Peyer's patch (tissue), 4 donors: ENCODE data around the gene KCNQ2. TPM values are rescaled to one million over a fixed set of nuclear protein-coding genes. Genes with fewer than 3 reads are reported as not detected.

Experiments
- DNase-seq, 3 donors: peaks; one replicate each; pipeline ENCODE4 v3.0.0-alpha.2; 2017 to 2019
- H3K27ac ChIP-seq, 4 donors: fragments of 200-600 bp; sonication (generic); one replicate each; pipeline ENCODE4 v1.5.1; 2016 to 2019
- H3K27me3 ChIP-seq, 2 donors: fragments of 200-600 bp; sonication (generic); one replicate each; pipeline ENCODE4 v1.5.1; 2019
- H3K36me3 ChIP-seq, 3 donors: fragments of 200-600 bp; sonication (generic); one replicate each; pipeline ENCODE4 v1.5.1; 2016 to 2019
- H3K4me1 ChIP-seq, 4 donors: fragments of 200-600 bp; sonication (generic); one replicate each; pipeline ENCODE4 v1.5.1; 2016 to 2019
- H3K4me3 ChIP-seq, 4 donors: fragments of 200-600 bp; sonication (generic); 1 replicate in 3 of 4; 2 replicates in 1 of 4; pipeline ENCODE4 v1.5.1; 2016 to 2019; ENCODE audit warnings: mild to moderate bottlenecking in 1 of 4
- H3K9me3 ChIP-seq, 4 donors: fragments of 200-600 bp; sonication (generic); one replicate each; pipeline ENCODE4 v1.5.1; 2016 to 2019; ENCODE audit warnings: mild to moderate bottlenecking in 1 of 4
- POLR2A ChIP-seq, 2 donors: fragments of 450-650 bp; IDR thresholded peaks; one replicate each; pipeline ENCODE4 v1.5.1; 2017; ENCODE audit warnings: antibody characterized with exemption in 2 of 2, mild to moderate bottlenecking in 2 of 2, moderate library complexity in 2 of 2
- total RNA-seq, 4 donors: library from RNA; depleted of rRNA; stranded (reverse); fragments of >200 nt; gene quantifications; one replicate each; pipeline ENCODE4 v1.1.0, GENCODE V29; 2016
- TF ChIP-seq, protein P1 (sequence below), 6 experiments: fragments of 450-650 bp in 4 of 6; fragments of 200-600 bp in 2 of 6; sonication (generic) in 1 of 6; IDR thresholded peaks; one replicate each; pipeline ENCODE4 v1.5.1; 2017 to 2019; ENCODE audit warnings: antibody characterized with exemption in 6 of 6, mild to moderate bottlenecking in 3 of 6, moderate library complexity in 1 of 6

Gene KCNQ2
- total RNA-seq, 4 donors from 2014 or later = not detected

DNA sequence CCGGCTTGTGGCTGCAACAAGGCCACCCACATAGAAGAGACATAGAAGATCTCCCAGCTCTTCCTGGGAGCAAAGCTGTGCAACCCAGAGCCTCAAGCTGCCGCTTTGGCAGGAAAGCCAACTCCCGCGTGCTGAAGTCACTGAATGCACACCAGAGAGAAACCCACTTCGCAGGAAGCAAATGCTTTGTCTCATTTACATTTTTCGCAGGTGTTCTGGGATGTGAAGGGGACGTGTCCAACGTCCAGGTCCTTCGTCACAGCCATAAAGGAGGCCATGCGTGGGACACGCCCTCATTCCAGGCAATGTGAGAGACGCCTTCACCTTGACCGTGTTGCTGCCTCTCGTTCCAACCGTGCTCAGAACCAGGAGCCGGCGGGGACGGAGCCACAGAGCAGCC is 24.4 kb downstream of the KCNQ2 start:
- no peak overlapping the region for H3K27ac ChIP-seq
- TF ChIP-seq, protein P1, sequence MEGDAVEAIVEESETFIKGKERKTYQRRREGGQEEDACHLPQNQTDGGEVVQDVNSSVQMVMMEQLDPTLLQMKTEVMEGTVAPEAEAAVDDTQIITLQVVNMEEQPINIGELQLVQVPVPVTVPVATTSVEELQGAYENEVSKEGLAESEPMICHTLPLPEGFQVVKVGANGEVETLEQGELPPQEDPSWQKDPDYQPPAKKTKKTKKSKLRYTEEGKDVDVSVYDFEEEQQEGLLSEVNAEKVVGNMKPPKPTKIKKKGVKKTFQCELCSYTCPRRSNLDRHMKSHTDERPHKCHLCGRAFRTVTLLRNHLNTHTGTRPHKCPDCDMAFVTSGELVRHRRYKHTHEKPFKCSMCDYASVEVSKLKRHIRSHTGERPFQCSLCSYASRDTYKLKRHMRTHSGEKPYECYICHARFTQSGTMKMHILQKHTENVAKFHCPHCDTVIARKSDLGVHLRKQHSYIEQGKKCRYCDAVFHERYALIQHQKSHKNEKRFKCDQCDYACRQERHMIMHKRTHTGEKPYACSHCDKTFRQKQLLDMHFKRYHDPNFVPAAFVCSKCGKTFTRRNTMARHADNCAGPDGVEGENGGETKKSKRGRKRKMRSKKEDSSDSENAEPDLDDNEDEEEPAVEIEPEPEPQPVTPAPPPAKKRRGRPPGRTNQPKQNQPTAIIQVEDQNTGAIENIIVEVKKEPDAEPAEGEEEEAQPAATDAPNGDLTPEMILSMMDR (IDR thresholded peaks at IDR 0.05) = no peak
- TF ChIP-seq POLR2A (IDR thresholded peaks at IDR 0.05) = no peak

DNA sequence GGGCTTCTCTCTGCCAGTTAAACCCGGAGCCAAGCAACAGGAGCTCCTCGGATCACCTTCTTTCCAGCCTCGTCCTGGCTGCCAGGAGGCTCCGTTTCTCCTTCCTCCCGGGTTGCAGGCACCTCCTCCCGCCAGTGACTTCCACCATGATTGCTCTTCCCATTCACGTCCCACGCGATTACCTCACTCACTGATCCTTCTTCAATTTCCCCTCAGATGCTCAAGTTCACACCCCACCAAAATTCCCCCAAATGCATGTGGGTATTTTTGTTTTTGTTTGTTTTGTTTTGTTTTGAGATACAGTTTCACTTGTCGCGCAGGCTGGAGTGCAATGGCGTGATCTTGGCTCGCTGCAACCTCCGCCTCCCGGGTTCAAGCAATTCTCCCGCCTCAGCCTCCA is 25.1 kb downstream of the KCNQ2 start:
- Histone ChIP-seq H3K27ac (no peak overlapping the region), H3K4me3 (no peak overlapping the region), H3K27me3 (peaks cover 0 to 2% of the 10 kb centered on the region in 2 donors), H3K9me3 (no peaks in the 10 kb centered on the region), H3K36me3 (no peaks in the 10 kb centered on the region), H3K4me1 (no peaks in the 10 kb centered on the region)
- TF ChIP-seq POLR2A (IDR thresholded peaks at IDR 0.05) = no peak
- TF ChIP-seq, protein P1 (IDR thresholded peaks at IDR 0.05) = no peak
- no peak for DNase-seq

More for the DNA sequence above, 24.4 kb downstream of the KCNQ2 start:
- Histone ChIP-seq H3K36me3 (no peaks in the 10 kb centered on the region), H3K9me3 (no peaks in the 10 kb centered on the region), H3K4me1 (no peaks in the 10 kb centered on the region), H3K27me3 (peaks cover 0 to 3% of the 10 kb centered on the region in 2 donors), H3K4me3 (no peak overlapping the region)
- DNase-seq = no peak

DNA sequence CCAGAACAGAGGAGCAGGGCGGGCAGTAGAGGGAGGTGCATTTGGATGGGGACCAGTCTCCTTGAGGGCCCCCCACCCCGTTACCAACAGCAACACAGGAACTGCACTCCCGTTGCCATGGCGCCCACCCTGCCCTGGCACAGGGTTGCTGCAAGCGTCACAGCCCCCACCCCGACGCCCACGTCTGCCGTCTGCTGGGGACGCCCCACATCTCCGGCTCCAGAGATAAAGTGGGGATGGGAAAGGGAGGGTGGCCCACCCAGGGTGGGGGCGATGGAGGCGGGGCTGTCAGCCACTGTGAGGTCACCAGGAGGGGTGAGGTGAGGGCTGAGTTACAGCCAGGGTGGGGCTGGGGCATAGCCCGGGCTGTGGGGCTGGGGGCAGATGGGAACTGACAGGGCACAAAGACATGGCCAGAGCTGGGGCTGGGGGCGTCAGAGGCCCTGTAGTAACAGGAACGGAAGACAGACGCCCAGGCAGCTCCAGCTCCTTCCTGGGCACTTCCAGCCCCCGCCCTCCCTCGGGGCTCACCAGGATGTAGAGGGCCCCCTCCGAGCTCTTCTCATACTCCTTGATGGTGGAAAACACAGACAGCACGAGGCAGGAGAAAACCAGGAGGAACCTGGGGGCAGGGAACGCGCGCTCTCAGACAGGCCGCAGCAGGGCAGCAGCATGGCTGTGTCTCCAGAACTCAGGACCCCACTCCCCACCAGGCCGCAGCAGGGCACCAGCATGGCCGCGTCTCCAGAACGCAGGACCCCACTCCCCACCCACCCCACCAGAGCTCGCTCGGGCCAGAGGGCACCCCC is 26.0 kb downstream of the KCNQ2 start:
- Histone ChIP-seq H3K27ac (no peak overlapping the region), H3K4me1 (no peaks in the 10 kb centered on the region), H3K9me3 (no peaks in the 10 kb centered on the region), H3K27me3 (no peaks in the 10 kb centered on the region), H3K4me3 (no peak overlapping the region), H3K36me3 (no peaks in the 10 kb centered on the region)
- no peak for DNase-seq
- TF ChIP-seq, protein P1 (IDR thresholded peaks at IDR 0.05) = no peak
- TF ChIP-seq POLR2A (IDR thresholded peaks at IDR 0.05) = no peak

DNA sequence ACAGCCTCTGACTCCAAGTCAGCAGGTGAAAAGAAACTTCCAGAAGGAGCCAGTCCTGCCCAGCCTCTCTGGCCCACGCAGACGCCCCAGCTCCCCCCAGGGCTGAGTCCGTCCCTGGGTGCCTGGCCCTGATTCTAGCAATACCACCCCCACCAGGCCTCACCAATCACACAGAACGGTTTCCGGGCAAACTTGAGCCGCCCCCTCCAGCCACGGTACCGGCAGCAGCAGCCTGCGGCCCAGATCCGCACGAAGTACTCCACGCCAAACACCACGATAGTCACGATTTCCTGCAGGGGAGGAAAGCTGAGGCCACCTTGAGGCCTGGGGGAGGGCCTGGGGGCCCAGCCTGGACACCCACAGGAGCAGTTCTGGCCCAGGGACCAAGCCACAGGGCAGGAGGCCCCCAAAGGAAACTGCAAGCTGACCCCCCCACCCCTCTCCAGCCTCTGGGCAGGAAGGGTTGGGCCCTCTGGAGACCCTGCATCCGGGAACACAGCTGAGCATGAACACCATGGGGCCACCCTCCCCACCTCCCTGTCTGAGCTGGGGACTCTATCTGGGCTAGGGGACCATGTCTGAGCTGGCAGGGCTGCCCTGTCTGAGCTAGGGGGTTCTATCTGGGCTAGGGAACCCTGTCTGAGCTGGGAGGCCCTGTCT is 27.2 kb downstream of the KCNQ2 start:
- no peaks in the 10 kb centered on the region for H3K9me3 ChIP-seq
- TF ChIP-seq, protein P1 (IDR thresholded peaks at IDR 0.05) = no peak
- TF ChIP-seq POLR2A (IDR thresholded peaks at IDR 0.05) = no peak
- no peaks in the 10 kb centered on the region for H3K36me3 ChIP-seq
- no peak overlapping the region for H3K27ac ChIP-seq
- no peaks in the 10 kb centered on the region for H3K27me3 ChIP-seq
- H3K4me3 ChIP-seq = no peak overlapping the region
- no peak for DNase-seq
- H3K4me1 ChIP-seq = no peaks in the 10 kb centered on the region

DNA sequence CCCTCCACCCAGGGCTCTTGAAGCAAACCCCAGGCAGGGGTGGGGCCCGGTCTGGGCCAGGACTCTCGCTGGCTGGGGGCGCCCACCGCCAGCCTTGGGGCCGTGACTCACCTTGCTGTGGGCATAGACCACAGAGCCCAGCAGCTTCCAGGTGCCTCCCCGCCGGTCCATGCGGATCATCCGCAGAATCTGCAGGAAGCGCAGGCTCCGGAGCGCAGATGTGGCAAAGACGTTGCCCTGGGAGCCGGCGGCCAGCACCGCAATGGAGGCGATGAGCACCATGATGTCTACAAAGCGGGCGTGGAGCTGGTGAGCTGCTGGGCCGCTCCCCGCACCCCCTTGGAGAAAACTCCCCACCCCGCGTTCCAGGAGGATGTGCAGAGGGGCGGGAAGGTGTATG is 27.9 kb downstream of the KCNQ2 start:
- H3K27ac ChIP-seq = no peak overlapping the region
- no peaks in the 10 kb centered on the region for H3K36me3 ChIP-seq
- no peak overlapping the region for H3K4me3 ChIP-seq
- no peaks in the 10 kb centered on the region for H3K9me3 ChIP-seq
- TF ChIP-seq POLR2A (IDR thresholded peaks at IDR 0.05) = no peak
- TF ChIP-seq, protein P1 (IDR thresholded peaks at IDR 0.05) = no peak
- no peaks in the 10 kb centered on the region for H3K27me3 ChIP-seq
- DNase-seq = no peak
- H3K4me1 ChIP-seq = no peaks in the 10 kb centered on the region
